GM18502 (cell line): ENCODE results near the gene RFTN1.

ENCODE experiments used
- ATAC-seq: cut with Tn5 transposase; IDR thresholded peaks from one replicate; pipeline ENCODE4 v1.9.1; 2021; ENCODE audit warnings: mild to moderate bottlenecking; ENCODE audit not compliant: unreplicated experiment, poor library complexity

RFTN1 gene

DNA sequence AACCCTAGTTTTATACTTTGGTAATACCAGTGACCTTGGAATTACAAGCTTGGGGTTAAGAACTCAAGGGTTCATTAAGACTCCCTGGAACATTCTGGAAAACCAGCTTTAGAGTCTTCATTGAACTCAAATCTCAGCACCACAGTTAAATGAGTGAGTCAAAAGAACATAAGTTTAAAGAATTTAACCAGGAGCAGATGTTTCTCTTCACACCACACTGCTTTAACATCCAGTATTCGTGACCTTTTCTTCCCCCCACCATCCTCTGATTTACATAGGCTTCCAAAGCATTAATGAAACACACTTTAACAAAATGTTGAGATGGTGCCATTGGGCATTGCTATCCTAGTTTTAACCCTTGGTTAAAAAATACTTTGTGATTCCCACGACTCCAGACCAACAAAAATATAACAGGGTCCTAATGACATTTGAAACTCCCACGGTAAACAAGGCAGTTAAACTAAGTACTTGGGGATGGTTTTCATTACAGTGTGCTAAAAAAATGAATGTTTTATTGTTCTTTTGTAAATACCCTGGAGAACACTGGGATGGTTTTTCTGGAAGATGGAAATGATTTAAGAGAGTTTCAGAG, 124.6 kb downstream of the RFTN1 start:
- no peak for ATAC-seq

DNA sequence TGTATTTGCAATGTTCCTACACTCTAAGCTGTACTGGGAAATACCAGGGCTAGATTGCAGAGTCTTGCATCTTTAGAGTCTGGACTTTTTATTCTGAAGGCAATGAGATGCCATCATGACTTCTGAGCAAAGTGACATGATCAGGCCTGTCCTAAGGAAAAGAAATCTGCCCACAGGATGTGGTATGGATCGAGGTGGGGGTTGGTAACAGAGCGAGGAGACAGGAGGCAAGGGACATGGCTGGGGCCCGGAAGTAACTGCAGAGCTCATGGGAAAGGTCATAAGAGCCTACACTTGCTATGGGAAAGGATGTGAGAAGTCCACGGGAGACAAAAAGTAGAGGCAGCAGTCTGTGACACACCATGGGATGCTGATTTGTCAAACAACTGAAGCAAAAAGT, 126.9 kb downstream of the RFTN1 start:
- no peak for ATAC-seq

DNA sequence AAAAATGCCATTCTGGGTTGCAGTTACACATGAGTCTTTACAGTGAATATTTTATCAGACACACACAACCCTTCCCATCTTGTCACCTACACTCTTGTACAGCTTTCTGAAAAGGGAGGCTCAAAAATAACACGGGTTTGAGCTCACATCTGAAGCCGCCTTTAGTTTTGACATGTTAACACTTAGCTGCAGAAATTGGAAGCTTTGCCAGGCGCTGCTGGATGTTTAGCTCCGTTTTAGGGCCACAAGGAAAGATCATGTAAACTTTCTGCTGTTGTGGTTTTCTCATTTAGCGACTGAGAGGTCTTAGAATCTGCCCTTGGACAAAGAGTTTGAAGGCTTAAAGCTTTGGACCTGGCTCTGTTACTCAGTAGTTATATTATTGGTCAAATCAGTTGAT, 128.3 kb downstream of the RFTN1 start:
- no peak for ATAC-seq

DNA sequence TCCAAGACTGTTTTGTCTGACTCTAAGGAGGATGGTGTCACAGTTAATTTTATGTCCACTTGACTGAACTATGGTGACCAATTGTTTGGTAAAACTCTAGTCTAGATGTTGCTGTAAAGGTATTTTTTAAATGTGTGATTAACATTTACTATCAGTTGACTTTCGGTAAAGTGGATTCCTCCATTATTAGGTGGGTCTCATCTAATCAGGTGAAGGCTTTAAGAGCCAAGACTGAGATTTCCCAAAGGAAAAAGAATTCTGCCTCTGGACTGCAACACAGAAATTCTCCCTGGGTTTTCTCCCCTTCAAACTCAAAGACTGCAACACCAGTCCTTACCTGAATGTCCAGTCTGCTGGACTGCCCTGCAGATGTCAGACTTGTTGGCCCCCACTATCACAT, 129.6 kb downstream of the RFTN1 start:
- ATAC-seq, result no peak

DNA sequence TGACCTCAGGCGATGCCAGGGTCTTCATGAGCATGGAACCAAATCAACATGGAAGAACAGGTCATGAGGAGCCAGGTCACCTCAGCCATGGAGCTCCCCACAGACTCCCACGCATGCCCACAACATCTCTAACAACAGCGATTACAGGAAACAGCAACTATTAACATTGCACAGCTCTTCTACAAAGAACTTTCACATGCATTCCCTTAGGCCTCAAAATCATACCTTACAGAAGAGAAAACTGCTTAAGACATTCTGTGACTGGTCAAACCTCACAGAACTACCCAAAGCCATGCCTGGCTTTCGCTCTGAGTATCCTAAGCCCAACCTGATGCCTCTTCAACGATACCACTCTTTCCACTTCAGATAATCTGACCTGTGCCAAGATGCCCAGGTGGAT, 130.7 kb downstream of the RFTN1 start:
- ATAC-seq, result peak; percentile 67

DNA sequence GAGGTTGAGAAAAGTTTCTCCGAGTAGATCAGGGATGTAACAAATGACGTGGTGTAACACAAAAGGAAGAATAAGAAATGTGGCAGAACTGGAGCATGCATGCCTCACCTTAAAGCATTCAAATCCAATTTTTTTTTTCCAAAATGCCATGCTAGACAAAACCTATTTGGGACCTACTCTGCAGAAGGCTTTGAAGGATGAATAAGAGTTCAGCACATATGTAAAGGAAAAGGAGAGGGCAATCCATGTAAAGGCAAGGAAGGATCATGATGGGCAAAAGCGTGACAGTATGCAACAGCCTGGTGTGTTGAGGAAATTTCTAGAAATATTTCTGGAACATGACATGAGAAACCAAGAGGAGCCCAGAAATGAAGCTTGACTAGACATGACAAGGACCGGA, 132.1 kb downstream of the RFTN1 start:
- ATAC-seq, result no peak

DNA sequence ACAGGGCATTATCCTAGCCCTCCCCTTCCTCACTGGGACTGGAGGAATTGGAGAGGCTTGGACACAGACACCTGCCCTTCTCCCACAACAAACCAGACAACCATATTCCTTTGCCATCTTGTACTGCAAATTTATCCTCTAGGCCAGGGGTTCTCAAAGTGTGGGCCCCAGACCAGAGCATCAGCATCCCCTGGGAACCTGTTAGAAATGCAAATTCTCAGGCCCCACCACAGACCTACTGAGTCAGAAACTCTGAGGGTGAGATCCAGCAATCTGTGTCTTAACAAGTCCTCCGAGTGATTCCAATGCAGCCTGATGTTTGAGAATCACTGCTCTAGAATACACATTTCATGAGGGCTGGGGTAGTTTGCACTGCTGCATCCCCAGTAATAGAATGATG, 133.1 kb downstream of the RFTN1 start:
- ATAC-seq, result no peak

DNA sequence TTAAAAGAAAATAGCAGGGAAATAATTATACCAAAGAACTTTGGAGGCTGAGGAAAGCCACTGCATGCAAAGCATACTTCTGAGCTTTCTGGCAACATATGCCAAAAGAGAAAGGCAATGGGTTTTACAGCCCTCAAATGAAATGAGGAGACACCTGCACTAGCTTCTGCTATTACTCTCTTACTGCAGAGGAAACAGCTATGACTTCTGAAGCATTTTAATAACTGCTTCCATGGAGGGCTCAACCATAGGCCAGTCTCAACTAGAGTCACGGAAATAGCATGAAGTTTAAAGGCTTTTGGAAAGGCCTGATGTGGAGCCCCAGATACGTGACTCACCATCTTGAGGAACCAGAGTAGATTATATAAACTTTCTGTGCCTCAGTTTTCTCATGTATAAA, 133.7 kb downstream of the RFTN1 start:
- ATAC-seq, result peak; percentile 14

DNA sequence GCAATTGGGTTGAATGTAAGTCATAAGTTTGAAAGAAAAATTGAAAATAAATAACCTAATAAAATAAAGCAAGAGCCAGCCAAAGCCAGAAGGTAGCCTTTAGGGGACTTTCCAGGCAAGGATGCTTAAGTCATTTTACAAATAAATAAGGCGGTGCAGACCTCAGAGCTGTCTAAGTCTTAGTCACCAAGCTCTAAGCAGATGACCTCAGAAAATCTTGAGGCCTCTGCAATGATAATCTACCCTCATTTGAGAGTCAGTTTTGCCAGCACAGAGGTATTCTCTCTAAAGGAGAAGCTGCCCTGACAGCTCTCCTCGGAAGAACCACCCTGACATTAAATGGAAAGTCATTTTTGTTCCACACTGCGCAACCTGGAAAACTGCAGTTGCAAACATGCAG, 134.6 kb downstream of the RFTN1 start:
- ATAC-seq, result peak; percentile 56

DNA sequence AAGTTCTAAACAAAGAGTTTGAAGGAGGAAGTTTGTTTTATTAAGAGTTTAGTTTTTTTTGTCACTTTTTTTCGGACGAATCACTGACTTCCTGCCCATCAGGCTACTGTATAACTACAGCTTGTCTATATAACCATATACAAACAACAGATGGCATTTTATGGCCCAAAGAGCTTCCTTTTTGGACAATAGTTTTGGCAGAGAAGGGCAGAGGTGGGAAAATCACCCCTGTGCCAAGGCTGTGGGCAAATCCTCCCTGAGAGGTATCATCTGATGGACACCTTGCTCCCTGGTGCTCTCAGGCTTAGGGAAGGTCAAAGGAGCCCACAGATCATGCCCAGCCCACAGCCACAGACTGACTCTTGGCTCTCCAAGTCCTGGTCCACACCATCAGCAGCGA, 135.1 kb downstream of the RFTN1 start:
- peak; percentile 5 for ATAC-seq

DNA sequence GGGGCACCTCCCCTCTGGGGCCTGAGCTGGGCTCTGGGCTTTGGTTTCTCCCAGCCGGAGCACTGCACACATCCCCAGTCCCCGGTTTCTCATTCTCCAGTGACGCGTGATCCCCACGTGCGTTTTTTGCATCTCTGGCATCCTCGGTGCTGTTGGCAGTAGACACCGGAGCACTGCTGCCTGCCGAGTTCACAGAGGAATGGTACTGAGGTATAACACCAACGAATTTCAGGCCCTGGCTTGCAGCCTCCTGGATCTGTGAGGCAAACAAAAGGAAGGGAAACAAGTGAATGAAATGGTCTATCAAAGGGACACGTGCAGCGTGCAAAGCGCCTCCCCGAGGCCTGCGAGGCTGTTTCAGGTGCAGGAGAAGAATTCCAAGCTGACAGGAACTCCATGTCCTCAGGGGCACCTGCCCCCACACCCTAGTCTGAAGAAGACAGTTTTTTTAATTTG, 135.6 kb downstream of the RFTN1 start:
- no peak for ATAC-seq

DNA sequence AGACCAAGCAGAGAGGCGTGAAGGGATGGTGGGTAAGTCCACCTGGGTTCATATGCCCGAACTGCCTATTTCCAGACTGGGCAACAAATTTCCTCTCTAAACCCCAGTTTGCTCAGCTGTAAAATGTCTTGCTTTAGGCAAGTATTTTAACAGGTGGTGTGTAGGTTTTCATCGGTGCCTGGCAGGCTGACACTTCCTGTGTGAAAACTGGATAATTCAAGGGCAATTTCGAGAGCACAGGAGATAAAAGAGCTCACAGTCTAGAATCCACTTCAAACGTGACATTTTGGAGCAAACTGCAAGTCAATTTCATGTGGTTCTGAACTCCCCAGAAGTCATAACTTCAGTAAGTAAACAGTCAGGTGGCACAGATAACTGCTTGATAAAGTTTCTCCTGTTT, 136.3 kb downstream of the RFTN1 start:
- ATAC-seq, result no peak

DNA sequence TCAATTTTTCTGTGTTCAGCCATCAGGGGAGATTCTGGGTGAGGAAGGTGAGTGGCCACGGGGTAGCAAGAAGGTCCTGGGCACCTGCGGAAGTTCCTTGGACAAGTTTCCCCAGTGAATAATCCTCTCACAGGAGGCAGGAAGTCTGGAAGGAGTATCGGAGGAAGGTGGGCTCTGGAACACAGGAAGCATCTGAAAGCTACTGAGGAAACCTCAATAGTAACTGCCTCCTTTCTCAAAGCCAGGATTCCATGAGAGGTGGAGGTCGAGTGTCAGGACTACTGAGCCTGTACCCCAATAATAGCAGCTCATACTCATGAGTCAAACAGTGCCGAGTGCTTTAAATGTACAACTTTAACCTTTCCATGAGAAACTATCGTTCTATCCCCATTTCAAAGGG, 137.6 kb downstream of the RFTN1 start:
- no peak for ATAC-seq

DNA sequence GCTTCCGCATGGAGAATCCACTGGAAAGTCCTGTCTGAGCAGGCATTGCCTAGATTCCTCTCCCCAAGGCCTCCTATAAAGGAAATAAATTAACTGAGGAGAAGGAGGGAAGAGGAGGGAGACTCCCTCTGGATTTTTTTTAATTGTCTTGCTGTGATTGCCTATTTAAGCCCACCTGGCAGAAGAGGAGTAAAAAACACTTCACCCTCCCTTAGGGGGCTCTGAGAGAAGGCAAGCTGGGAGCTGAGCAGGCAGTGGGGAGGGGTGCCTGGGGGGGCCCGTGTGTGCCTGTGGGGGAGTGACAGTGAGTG, 138.6 kb downstream of the RFTN1 start:
- ATAC-seq, result no peak

DNA sequence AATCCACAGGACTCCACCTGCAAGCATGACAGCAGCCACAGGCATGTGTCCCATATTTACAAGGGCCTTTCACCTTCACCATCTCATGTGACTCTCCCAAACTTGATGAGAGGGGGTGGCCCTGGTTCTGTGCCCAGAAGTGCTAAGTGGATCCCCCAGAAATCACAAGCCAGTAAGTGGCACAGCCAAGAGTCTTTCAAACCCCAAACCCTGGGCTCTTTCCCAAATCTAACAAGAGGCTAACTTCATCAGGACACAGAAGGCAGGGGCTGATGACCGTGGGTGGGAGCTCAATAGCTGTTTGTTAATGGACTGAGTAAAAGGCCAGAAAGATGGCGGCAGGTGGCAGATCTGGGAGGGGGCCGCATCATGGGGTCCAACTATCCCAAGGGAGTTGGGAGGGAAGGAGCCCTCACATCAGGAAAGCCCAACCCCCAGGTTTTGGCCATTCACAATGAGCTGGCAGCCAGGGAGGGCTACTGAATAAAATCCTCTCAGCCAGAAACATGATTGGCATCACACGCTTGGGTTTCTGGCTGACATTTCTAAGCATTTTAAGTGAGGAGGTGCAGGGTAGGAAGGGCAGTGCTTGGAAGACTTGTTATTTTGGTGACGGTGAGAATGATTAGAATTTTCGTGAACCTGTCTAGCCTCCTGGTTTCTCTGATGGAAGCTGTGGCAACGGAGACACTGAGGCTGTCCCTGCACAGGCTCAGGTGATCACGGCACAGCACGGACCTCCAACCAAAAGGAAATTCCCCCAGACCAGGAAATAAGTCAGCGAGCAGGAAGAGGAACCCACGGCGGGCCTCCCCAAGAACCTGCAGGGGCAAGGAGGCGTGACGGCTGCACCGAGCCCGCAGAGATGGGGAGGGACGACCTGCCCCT, 139.2 kb downstream of the RFTN1 start:
- ATAC-seq, result peak; percentile 29

DNA sequence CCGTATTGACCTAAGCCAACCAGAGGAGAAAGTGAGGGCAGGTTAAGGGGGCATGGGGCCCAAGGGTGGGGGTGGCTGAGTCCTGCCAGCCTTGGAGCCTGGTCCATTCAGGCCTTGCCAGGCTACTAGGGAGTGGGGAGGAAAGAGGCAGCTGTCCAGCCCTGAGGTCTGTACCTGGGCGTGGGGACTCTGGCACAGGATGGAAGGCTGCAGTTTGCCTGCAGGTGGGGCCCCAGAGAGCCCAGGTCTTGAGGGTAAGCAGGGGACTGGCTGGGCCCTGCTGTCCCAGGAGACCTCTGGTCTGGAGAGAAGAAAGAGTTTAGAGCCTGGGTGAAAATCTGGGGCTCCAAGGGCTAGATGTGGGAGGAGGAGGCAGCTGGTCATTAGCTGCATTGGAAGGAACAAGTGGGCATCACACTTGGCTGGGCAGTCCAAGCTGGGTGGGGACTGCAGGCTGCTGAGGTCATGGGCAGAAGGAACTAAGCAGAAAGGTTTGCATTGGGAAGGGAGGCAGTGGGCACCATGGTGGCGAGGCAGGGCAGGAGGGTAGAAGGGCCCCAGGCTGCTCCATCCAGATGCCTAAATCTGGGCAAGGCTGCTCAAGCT, 140.1 kb downstream of the RFTN1 start:
- ATAC-seq, result no peak

DNA sequence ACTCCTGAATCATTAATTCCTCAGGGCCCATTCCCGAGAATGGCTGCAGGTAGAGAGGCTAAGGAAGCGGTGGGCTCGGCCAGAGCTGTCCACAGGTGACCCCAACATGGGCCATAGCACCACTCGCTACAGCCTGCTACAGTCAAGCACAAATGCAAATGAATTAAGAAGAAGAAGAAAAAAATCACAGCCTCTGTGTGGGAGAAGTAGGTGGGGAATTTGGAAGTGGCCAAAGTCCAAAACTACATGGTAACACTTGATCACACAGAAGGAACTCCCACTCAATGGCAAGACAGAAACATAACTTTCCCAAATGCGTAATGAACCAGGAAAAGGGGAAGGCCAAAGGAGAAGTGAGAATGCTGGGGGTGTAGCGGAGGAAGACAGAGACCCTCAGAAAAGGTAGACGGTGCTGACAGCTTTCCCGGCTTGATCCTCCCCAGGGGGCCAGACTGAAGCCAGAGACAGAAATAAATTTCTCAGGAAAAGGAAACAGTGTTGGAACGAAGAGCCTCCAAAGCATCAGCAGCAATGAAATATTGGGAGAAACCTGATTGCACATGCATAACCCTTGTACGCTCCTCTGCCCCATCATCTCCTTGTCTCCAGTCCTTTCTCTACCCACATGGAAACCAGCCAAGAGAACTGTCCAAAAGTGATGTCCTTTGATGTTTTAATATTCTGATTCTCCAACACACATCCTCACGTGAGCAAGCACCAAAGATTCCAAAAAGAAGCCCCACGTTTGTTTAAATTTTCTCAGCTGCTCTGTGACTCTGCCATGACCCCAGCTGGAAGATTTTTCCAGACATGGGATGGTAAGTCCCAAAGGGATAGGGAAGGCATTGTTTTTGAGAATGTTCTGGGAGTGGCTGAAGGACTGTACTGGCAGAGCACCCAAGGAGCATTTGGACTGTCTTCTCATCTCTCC, 140.9 kb downstream of the RFTN1 start:
- peak; percentile 23 for ATAC-seq

DNA sequence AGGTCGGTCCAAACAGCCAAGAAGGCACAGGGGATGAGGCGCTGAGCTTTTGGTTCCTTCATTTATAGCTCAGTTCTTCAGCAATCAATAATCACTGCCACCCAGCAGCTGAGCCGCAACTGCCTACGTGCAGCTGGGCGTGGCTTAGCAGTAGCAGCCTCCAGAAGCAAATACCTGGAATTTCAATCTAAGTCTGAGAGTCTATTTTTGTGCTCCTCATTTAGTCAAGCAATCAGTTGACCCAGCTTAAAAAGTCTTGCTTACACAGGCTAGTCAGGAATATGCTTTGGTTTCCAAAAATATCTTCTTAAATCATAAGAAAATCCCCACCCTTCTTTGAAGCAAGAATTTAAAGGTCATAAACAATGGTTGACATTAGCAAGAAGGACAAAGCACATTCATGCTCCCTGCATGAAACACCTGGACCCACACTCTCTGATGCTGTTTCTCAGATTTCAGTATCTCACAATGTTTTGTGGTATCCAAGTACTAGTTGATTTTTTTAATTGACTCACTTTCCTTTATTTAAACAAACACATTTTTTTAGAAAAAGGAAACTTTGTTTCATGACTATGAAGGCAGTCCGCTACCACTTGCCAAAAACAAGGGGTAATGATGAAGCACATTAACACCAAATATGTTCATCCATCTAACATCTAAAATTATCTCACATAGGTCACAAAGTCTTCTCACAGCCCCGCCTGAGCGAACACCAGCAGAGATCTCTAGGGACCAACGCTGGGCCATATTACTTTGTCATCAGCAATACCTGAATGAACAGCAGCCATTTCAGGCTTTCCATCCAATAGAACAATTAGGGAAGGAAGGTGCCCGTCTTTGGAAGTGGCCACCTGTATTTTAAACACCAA, 142.4 kb downstream of the RFTN1 start:
- ATAC-seq, result peak; percentile 35

DNA sequence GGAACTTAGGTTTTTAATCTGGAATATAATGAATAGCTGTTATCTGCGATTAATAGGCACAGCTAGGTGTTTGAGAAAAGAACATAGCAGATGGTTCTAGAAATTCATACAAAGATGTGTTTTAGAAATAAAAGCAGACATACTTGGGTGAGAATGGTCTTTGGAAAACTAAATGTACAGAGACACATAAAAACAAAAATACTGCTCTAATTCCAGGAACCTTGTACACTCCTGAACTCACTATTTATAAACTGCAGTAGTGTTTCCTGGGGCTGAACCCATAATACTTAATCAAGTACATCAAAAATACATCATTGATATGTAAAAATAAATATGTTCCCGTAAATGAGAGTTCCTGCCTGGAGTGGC, 143.0 kb downstream of the RFTN1 start:
- no peak for ATAC-seq

DNA sequence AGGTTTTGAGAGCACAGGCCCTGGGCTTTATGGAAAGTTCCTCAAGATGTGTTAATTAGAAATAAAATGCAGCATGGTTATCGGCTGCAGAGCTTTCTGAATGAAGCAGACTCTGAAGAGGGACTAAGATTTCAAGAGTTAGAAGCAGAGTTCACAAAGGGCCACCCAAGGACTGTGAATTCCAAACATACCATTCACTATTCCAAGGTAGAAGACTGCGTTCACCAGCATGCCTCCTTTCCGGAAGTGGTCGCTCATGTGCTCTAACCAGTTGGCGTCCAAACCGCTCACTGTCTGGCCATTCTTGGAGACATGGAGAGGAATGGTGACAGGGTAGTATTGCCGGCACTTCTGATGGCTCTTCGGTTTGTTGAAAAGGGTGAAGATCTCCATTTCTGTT, 143.6 kb downstream of the RFTN1 start:
- ATAC-seq, result no peak
